Natural killer cell (primary cell): ENCODE measurements around the gene CDKAL1. TPM values are rescaled to one million over a fixed set of nuclear protein-coding genes. Genes with fewer than 3 reads are reported as not detected.

Experiments used
- ATAC-seq, 3 donors: fragments of 150-1000 bp in 2 of 3; fragments of 200-7000 bp in 1 of 3; cut with Tn5 transposase; 1 replicate in 1 of 3; 2 replicates in 2 of 3; pipeline ENCODE4 v1.10.0; 2021; ENCODE audit warnings: mild to moderate bottlenecking in 2 of 3, moderate library complexity in 2 of 3
- DNase-seq, 2 donors: peaks; one replicate each; pipeline versions ENCODE4 v3.0.0 to v3.0.0-alpha.2; 2013 to 2021; ENCODE audit warnings: mixed read lengths in 1 of 2
- H3K27ac ChIP-seq: one replicate; pipeline ENCODE4 v1.5.1; 2013; ENCODE audit warnings: mild to moderate bottlenecking, low read length
- H3K27me3 ChIP-seq: one replicate; pipeline ENCODE4 v1.6.1; 2013; ENCODE audit warnings: low read length; ENCODE audit not compliant: control insufficient read depth, insufficient read depth
- H3K36me3 ChIP-seq: one replicate; pipeline ENCODE4 v1.6.1; 2013; ENCODE audit warnings: low read length; ENCODE audit not compliant: control insufficient read depth, insufficient read depth
- H3K4me1 ChIP-seq: one replicate; pipeline ENCODE4 v1.6.1; 2013; ENCODE audit warnings: low read length; ENCODE audit not compliant: control insufficient read depth, insufficient read depth
- H3K4me3 ChIP-seq: one replicate; pipeline ENCODE4 v1.5.1; 2013; ENCODE audit warnings: low read length
- H3K9me3 ChIP-seq: one replicate; pipeline ENCODE4 v1.6.1; 2013; ENCODE audit warnings: low read length; ENCODE audit not compliant: control insufficient read depth, insufficient read depth
- H3K27ac Mint-ChIP-seq, 2 donors: one replicate each; pipeline ENCODE4 v1.8.0; 2022; ENCODE audit warnings: mild to moderate bottlenecking in 2 of 2, mixed read lengths in 2 of 2, moderate library complexity in 1 of 2
- H3K27me3 Mint-ChIP-seq, 2 donors: one replicate each; pipeline ENCODE4 v1.8.0; 2022; ENCODE audit warnings: low read depth in 2 of 2, mixed read lengths in 2 of 2
- H3K36me3 Mint-ChIP-seq: one replicate; pipeline ENCODE4 v1.8.0; 2022; ENCODE audit warnings: mixed read lengths
- H3K4me1 Mint-ChIP-seq, 2 donors: one replicate each; pipeline ENCODE4 v1.8.0; 2022; ENCODE audit warnings: mixed read lengths in 2 of 2
- H3K4me3 Mint-ChIP-seq: one replicate; pipeline ENCODE4 v1.8.0; 2022; ENCODE audit warnings: mild to moderate bottlenecking, moderate library complexity, mixed read lengths
- H3K9me3 Mint-ChIP-seq, 2 donors: one replicate each; pipeline ENCODE4 v1.8.0; 2022; ENCODE audit warnings: mixed read lengths in 2 of 2
- CTCF ChIP-seq: fragments of 200-600 bp; IDR thresholded peaks from one replicate; pipeline ENCODE4 v1.8.0; 2022; ENCODE audit warnings: antibody characterized with exemption
- WGBS: methylation state at CpG from one replicate; pipeline ENCODE4 v1.1.7; 2013; ENCODE audit warnings: missing lambda C conversion rate; ENCODE audit not compliant: insufficient coverage; 5-methylcytosine and 5-hydroxymethylcytosine counted together
- intact Hi-C: fragments of 100-400 bp; cut with micrococcal nuclease; formaldehyde crosslinking; loops from one replicate; pipeline ENCODE4 v1.14.2; 2022
- total RNA-seq, 4 donors: library from RNA; stranded (reverse); fragments of 120-200 nt in 1 of 4; gene quantifications; one replicate each; pipeline versions ENCODE4 v1.2.3 to v1.2.4, GENCODE V29; 2013 to 2022

CDKAL1 gene
- total RNA-seq, 3 donors from 2014 or later (not counting 1 experiment from before 2014, with no cell fraction given): 26.0 to 32.8 (median 28.9) TPM

GRCh38 chr6:20924911-20925543 lies 390.8 kb downstream of the CDKAL1 start:
- Mint-ChIP-seq H3K27me3 (no peaks in the 10 kb centered on the region), H3K4me3 (no peak overlapping the region), H3K9me3 (no peaks in the 10 kb centered on the region), H3K36me3 (no peaks in the 10 kb centered on the region), H3K27ac (no peak overlapping the region), H3K4me1 (peaks cover 11 to 12% of the 10 kb centered on the region in 2 donors)
- ATAC-seq: no peak
- intact Hi-C loops: no loop called here
- no peaks in the 10 kb centered on the region for H3K36me3 ChIP-seq
- H3K9me3 ChIP-seq: no peaks in the 10 kb centered on the region
- H3K4me1 ChIP-seq: no peaks in the 10 kb centered on the region
- DNase-seq: no peak
- no peak overlapping the region for H3K27ac ChIP-seq
- no peak overlapping the region for H3K4me3 ChIP-seq
- no peaks in the 10 kb centered on the region for H3K27me3 ChIP-seq
- no peak for TF ChIP-seq CTCF
- WGBS: 100% methylated on average over 3 of the region's 3 CpGs

- DNase-seq (no peak), ATAC-seq (no peak)
- Mint-ChIP-seq H3K4me3 (no peak overlapping the region), H3K36me3 (no peaks in the 10 kb centered on the region), H3K4me1 (peaks cover 4 to 11% of the 10 kb centered on the region in 2 donors), H3K27ac (no peak overlapping the region), H3K9me3 (no peaks in the 10 kb centered on the region), H3K27me3 (no peaks in the 10 kb centered on the region)
- Histone ChIP-seq H3K27me3 (no peaks in the 10 kb centered on the region), H3K27ac (no peak overlapping the region), H3K4me3 (no peak overlapping the region), H3K4me1 (no peaks in the 10 kb centered on the region), H3K36me3 (no peaks in the 10 kb centered on the region), H3K9me3 (no peaks in the 10 kb centered on the region)
- intact Hi-C loops: no loop called here
- 88% methylated on average over 6 of the region's 8 CpGs for WGBS
- no peak for TF ChIP-seq CTCF
These were observed 393.0 kb downstream of the CDKAL1 start for GRCh38 chr6:20927130-20927860.

- Histone ChIP-seq H3K36me3 (no peaks in the 10 kb centered on the region), H3K4me1 (no peaks in the 10 kb centered on the region), H3K4me3 (no peak overlapping the region), H3K27ac (no peak overlapping the region), H3K9me3 (no peaks in the 10 kb centered on the region), H3K27me3 (no peaks in the 10 kb centered on the region)
- H3K36me3 Mint-ChIP-seq: no peaks in the 10 kb centered on the region
- H3K4me1 Mint-ChIP-seq: peaks cover 2 to 4% of the 10 kb centered on the region in 2 donors
- intact Hi-C loops: no loop called here
- 91% methylated on average over 4 of the region's 4 CpGs for WGBS
- DNase-seq (no peak), ATAC-seq (no peak)
- H3K9me3 Mint-ChIP-seq: no peaks in the 10 kb centered on the region
- TF ChIP-seq CTCF: no peak
- no peak overlapping the region for H3K4me3 Mint-ChIP-seq
- H3K27ac Mint-ChIP-seq: no peak overlapping the region
- H3K27me3 Mint-ChIP-seq: no peaks in the 10 kb centered on the region
These were observed 395.0 kb downstream of the CDKAL1 start for GRCh38 chr6:20929283-20929682.
